ENCODE data around the gene KLHL6. TPM values are rescaled to one million over a fixed set of nuclear protein-coding genes. Genes with fewer than 3 reads are reported as not detected.

Gene KLHL6
- total and polyA plus RNA-seq, 2 of the 8 experiments (the other 6 are each of a cell fraction or from before 2014, with no cell fraction given) = 0.05 TPM; not detected in 1

DNA sequence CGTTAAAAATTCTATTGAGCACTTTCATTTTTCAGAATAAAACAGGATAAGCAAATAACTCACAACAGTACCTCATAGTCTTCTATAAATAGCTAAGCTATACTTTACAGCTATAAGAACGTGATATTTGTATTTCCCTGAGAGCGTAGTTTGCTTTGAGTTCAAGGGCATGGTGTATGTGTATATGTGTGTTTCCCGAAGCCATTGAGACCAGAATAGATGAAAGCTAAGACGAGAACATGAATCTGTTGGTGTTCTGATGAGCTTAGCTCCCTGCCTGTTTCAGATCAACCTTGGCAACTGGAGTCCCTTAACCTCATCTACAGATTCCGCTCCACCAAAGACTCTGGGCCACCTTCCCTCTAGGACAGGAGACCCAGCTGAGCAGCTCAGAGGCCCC lies 67.6 kb downstream of the KLHL6 start:
- H3K9me3 ChIP-seq (ENCODE audit: insufficient read depth in 2 of 2, low read depth in 1 of 2, low read length in 1 of 2) = no peaks in the 10 kb centered on the region
- no peak overlapping the region for H2BK5ac ChIP-seq (ENCODE audit: low read depth, low read length)
- DNase-seq (ENCODE audit: low read depth in 1 of 2, low spot score in 2 of 2) = no peak
- FAIRE-seq = no peak
- no peak overlapping the region for H4K8ac ChIP-seq (ENCODE audit: extremely low read depth, insufficient read depth, low read length)
- no peak overlapping the region for H3K56ac ChIP-seq (replicated peaks; ENCODE audit: insufficient read length, low read depth, low read length)
- no peak overlapping the region; the same call in 1 of the 2 replicates for H2BK15ac ChIP-seq (ENCODE audit: low read length)
- no peak overlapping the region for H3K9ac ChIP-seq (replicated peaks in 1 of 4; ENCODE audit: extremely low read depth in 1 of 4, low read depth in 3 of 4, low read length in 3 of 4)
- H4K20me1 ChIP-seq (replicated peaks in 1 of 2; ENCODE audit: control insufficient read depth in 1 of 2, insufficient read depth in 2 of 2, low read length in 2 of 2) = no peaks in the 10 kb centered on the region
- H2AK5ac ChIP-seq (ENCODE audit: low read depth, low read length) = no peak overlapping the region
- POLR2A ChIA-PET (ENCODE audit: partially characterized antibody) = interaction anchor here (1.1 to 2.3 kb wide), 2 partner anchors 9 to 210 kb away, joined by 3 to 8 read pairs; partner anchors contain the start of gene YEATS2
- no peaks in the 10 kb centered on the region for H3K27me3 ChIP-seq (replicated peaks in 1 of 4; ENCODE audit: control insufficient read depth in 3 of 4, extremely low read depth in 1 of 4, insufficient read depth in 3 of 4, low read length in 3 of 4)
- 94% methylated on average over 6 of the region's 6 CpGs; no CpG with 5 or more reads in 1 of the 2 experiments for WGBS, 2 experiments (ENCODE audit: extremely low coverage in 1 of 2, insufficient coverage in 1 of 2, insufficient read length in 1 of 2, insufficient replicate concordance in 2 of 2, low coverage in 1 of 2, low lambda C conversion rate in 2 of 2, missing lambda C conversion rate in 1 of 2)
- CTCF ChIA-PET (ENCODE audit: partially characterized antibody) = interaction anchor here (0.6 to 5.6 kb wide), 13 partner anchors 9 to 279 kb away, joined by 3 to 46 read pairs (median 4); no protein-coding TSS in a partner anchor
- no peak overlapping the region for H4K5ac ChIP-seq (ENCODE audit: insufficient read length, low read depth, low read length)
- no peak overlapping the region for H2BK20ac ChIP-seq (ENCODE audit: low read length)
- H3K14ac ChIP-seq (ENCODE audit: insufficient read length) = no peak overlapping the region
- H3K18ac ChIP-seq (ENCODE audit: extremely low read depth, low read length) = no peak overlapping the region
- H3K4ac ChIP-seq (replicated peaks; ENCODE audit: insufficient read length, low read depth, low read length) = no peak overlapping the region
- H3K36me3 ChIP-seq (ENCODE audit: control insufficient read depth in 2 of 4, insufficient read depth in 4 of 4, low read length in 3 of 4) = no peaks in the 10 kb centered on the region
- H3K4me3 ChIP-seq (ENCODE audit: extremely low read depth in 1 of 4, insufficient read depth in 2 of 4, low read depth in 3 of 4, low read length in 4 of 4) = no peak overlapping the region
- no peaks in the 10 kb centered on the region for H3K79me1 ChIP-seq (ENCODE audit: low read depth, low read length)
- no peak overlapping the region for H2BK12ac ChIP-seq (ENCODE audit: low read depth, low read length)
- no peaks in the 10 kb centered on the region for H3K79me2 ChIP-seq (ENCODE audit: control insufficient read depth in 1 of 2, insufficient read depth in 2 of 2, low read length in 2 of 2)
- H2AFZ ChIP-seq (ENCODE audit: low read length) = no peak overlapping the region
- no peak overlapping the region for H2BK120ac ChIP-seq (replicated peaks; ENCODE audit: low read depth, low read length)
- no peak overlapping the region for H4K91ac ChIP-seq (replicated peaks; ENCODE audit: insufficient read length, low read length)
- peaks cover 0 to 12% (median 8%) of the 10 kb centered on the region in 4 experiments; a peak in 5 of 7 replicates for H3K4me1 ChIP-seq (replicated peaks in 1 of 4; ENCODE audit: control insufficient read depth in 3 of 4, insufficient read depth in 4 of 4, low read length in 3 of 4)
- no peak overlapping the region for H3K23ac ChIP-seq (ENCODE audit: insufficient read length)
- no peaks in the 10 kb centered on the region for H3K23me2 ChIP-seq (ENCODE audit: low read depth, low read length)
- H3K4me2 ChIP-seq (ENCODE audit: insufficient read depth in 1 of 2, low read depth in 2 of 2, low read length in 2 of 2) = no peak overlapping the region
- H3K27ac ChIP-seq (ENCODE audit: low read depth, low read length) = no peak overlapping the region
- TF ChIP-seq MAFK (IDR thresholded peaks at IDR 0.05; ENCODE audit: low read depth, low read length) = no peak
- no peak for TF ChIP-seq PHF8 (conservative IDR thresholded peaks at IDR 0.05; ENCODE audit: low read depth, low read length)
- no peak for TF ChIP-seq TEAD4 (IDR thresholded peaks at IDR 0.05; ENCODE audit: low read depth, low read length)
- TF ChIP-seq BCL11A (IDR thresholded peaks at IDR 0.05; ENCODE audit: low read depth in 2 of 2, low read length in 2 of 2) = no peak
- no peak for TF ChIP-seq NRF1 (IDR thresholded peaks at IDR 0.05; ENCODE audit: low read depth, low read length)
- TF ChIP-seq RBBP5 (IDR thresholded peaks at IDR 0.05; ENCODE audit: borderline replicate concordance, low read depth, low read length) = no peak
- no peak for TF ChIP-seq JUND (IDR thresholded peaks at IDR 0.05; ENCODE audit: low read length)
- no peak for TF ChIP-seq JUN (IDR thresholded peaks at IDR 0.05; ENCODE audit: low read depth, low read length)
- TF ChIP-seq FOSL1 (IDR thresholded peaks at IDR 0.05; ENCODE audit: insufficient read depth, low read depth, low read length) = no peak
- TF ChIP-seq RFX5 (IDR thresholded peaks at IDR 0.05; ENCODE audit: borderline replicate concordance, low read depth, low read length) = no peak
- no peak for TF ChIP-seq HDAC6 (IDR thresholded peaks at IDR 0.05; ENCODE audit: low read depth, low read length)
- no peak for TF ChIP-seq GTF2F1 (IDR thresholded peaks at IDR 0.05; ENCODE audit: borderline replicate concordance, low read depth, low read length)
- no peak for TF ChIP-seq HDAC2 (IDR thresholded peaks at IDR 0.05; ENCODE audit: borderline replicate concordance in 1 of 2, low read depth in 2 of 2, low read length in 2 of 2)
- no peak for TF ChIP-seq SRF (IDR thresholded peaks at IDR 0.05; ENCODE audit: low read depth, low read length)
